Naive thymus-derived CD8-positive, alpha-beta T cell (primary cell): ENCODE measurements around the gene TTC23L. TPM values are rescaled to one million over a fixed set of nuclear protein-coding genes. Genes with fewer than 3 reads are reported as not detected.
"Not testable (repeated sequence)": the region's sequence is repeated elsewhere in the genome, so short reads cannot be mapped to it uniquely, and the experiment has no call there.

ENCODE experiments used
- ATAC-seq, 2 donors: fragments of 150-1000 bp; cut with Tn5 transposase in 1 of 2; sonication (Bioruptor Pico), chemical (Tn5 transposase) in 1 of 2; 1 replicate in 1 of 2; 2 replicates in 1 of 2; pipeline ENCODE4 v1.10.0; 2021; ENCODE audit warnings: mild to moderate bottlenecking in 2 of 2, moderate library complexity in 2 of 2
- POLR2A ChIA-PET: fragments of 350-600 bp; sonication (Branson Sonifier 250); formaldehyde crosslinking; loops from one replicate; lab custom pipeline; 2021; ENCODE audit warnings: antibody characterized with exemption; lab: Charles Lee
- DNase-seq, 10 donors: peaks; one replicate each; pipeline versions ENCODE4 v3.0.0 to v3.0.0-alpha.2; 2020 to 2022
- H3K27ac Mint-ChIP-seq, 10 donors: one replicate each; pipeline ENCODE4 v1.8.0; 2020 to 2022; ENCODE audit warnings: mild to moderate bottlenecking in 10 of 10, mixed read lengths in 10 of 10, moderate library complexity in 4 of 10, inconsistent platforms in 1 of 10
- H3K27me3 Mint-ChIP-seq, 5 donors: one replicate each; pipeline ENCODE4 v1.8.0; 2021 to 2022; ENCODE audit warnings: mixed read lengths in 5 of 5
- H3K36me3 Mint-ChIP-seq, 3 donors: one replicate each; pipeline ENCODE4 v1.8.0; 2020 to 2022; ENCODE audit warnings: mixed read lengths in 3 of 3, mild to moderate bottlenecking in 2 of 3, inconsistent platforms in 1 of 3
- H3K4me1 Mint-ChIP-seq, 4 donors: one replicate each; pipeline ENCODE4 v1.8.0; 2021 to 2022; ENCODE audit warnings: mixed read lengths in 4 of 4
- H3K4me3 Mint-ChIP-seq, 10 donors: one replicate each; pipeline ENCODE4 v1.8.0; 2020 to 2022; ENCODE audit warnings: mild to moderate bottlenecking in 10 of 10, mixed read lengths in 10 of 10, moderate library complexity in 6 of 10, inconsistent platforms in 1 of 10
- H3K9me3 Mint-ChIP-seq, 9 donors: one replicate each; pipeline ENCODE4 v1.8.0; 2020 to 2022; ENCODE audit warnings: mixed read lengths in 9 of 9, mild to moderate bottlenecking in 3 of 9, inconsistent platforms in 1 of 9, moderate library complexity in 1 of 9
- polyA plus RNA-seq, 3 donors: library from polyadenylated mRNA; unstranded; fragments of 300-500 nt; fragmentation: Illumina TruSeq; gene quantifications; one replicate each; pipeline ENCODE4 v1.2.3, GENCODE V29; 2021
- total RNA-seq, 8 experiments: library from RNA in 2 of 8; stranded (reverse) in 2 of 8; gene quantifications; one replicate each; pipeline ENCODE4 v1.2.3 and lab custom pipeline; 2021 to 2026

Gene TTC23L
- total and polyA plus RNA-seq, 5 experiments from 2014 or later = 0.69 to 0.94 TPM; not detected in 3

- Mint-ChIP-seq H3K36me3 (peaks cover 5 to 43% (median 6%) of the 10 kb centered on the region in 3 donors), H3K4me3 (no peak overlapping the region), H3K9me3 (no peaks in the 10 kb centered on the region), H3K4me1 (peaks cover 15 to 34% (median 27%) of the 10 kb centered on the region in 4 donors), H3K27me3 (no peaks in the 10 kb centered on the region), H3K27ac (no peak overlapping the region)
- no peak for ATAC-seq
- no peak for DNase-seq
- POLR2A ChIA-PET = interaction anchor here (0.9 to 4.3 kb wide), 10 partner anchors 8 to 1326 kb away, joined by 3 to 111 read pairs (median 6); partner anchors contain the start of genes AMACR, DNAJC21, LMBRD2 and NADK2
These were observed 76.9 kb downstream of the TTC23L start for GRCh38 chr5:34915856-34916192.

DNA sequence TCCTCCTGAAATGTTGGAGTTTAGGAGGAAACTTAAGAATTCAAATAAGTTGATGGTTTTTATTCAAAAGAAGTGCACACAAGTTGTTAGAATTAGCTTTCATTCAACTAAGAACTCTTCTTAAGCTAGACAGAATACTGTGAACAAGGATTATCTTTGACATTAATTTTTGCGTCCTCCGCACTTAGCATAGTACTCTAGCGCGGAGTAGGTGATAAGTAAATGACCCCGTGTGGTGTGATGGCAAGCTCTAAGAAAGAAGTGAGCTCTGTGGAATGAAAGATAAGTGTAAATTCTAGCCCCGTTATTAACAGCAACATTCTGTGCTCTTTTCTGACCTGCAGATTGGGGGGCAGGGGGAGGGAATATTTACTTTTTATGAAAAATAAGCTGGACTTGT lies 77.6 kb downstream of the TTC23L start:
- peaks cover 15 to 34% (median 27%) of the 10 kb centered on the region in 4 donors for H3K4me1 Mint-ChIP-seq
- H3K9me3 Mint-ChIP-seq = no peaks in the 10 kb centered on the region
- H3K27ac Mint-ChIP-seq = peak overlapping the region in 4 of 10 donors; percentile 10 to 85 (median 40)
- peaks cover 1 to 43% (median 5%) of the 10 kb centered on the region in 3 donors for H3K36me3 Mint-ChIP-seq
- no peak for ATAC-seq
- no peak overlapping the region for H3K4me3 Mint-ChIP-seq
- POLR2A ChIA-PET = interaction anchor here (0.8 to 4.3 kb wide), 6 partner anchors 7 to 1325 kb away, joined by 3 to 111 read pairs (median 8); partner anchors contain the start of genes AMACR, DNAJC21, LMBRD2 and NADK2
- no peak for DNase-seq
- no peaks in the 10 kb centered on the region for H3K27me3 Mint-ChIP-seq

DNA sequence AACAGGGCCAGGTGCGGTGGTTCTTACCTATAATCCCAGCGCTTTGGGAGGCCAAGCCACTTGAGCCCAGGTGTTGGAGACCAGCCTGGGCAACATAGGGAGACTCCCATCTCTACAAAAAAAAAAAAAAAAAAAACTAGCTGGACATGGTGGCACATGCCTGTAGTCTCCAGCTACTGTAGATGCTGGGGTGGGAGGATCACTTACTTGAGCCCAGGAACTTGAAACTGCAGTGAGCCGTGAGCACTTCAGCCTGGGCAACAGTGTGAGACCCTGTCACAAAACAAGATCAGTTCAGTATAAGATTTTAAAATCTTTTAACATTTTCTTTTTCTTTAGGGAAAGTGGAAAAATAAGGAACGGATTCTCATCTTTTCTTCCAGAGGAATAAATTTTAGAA lies 79.1 kb downstream of the TTC23L start:
- Mint-ChIP-seq H3K4me3 (peak overlapping the region in 3 of 10 donors; percentile 2 to 9 (median 4)), H3K9me3 (no peaks in the 10 kb centered on the region), H3K4me1 (peaks cover 15 to 34% (median 27%) of the 10 kb centered on the region in 4 donors), H3K27ac (peak overlapping the region in 8 of 10 donors; percentile 5 to 79 (median 25)), H3K36me3 (peaks cover 0 to 46% (median 1%) of the 10 kb centered on the region in 3 donors), H3K27me3 (no peaks in the 10 kb centered on the region)
- no peak for DNase-seq
- POLR2A ChIA-PET = interaction anchor here (1.1 to 4.3 kb wide), 2 partner anchors 11 to 79 kb away, joined by 4 to 111 read pairs; partner anchors contain the start of genes DNAJC21 and TTC23L
- no peak for ATAC-seq

GRCh38 chr5:34919077-34919476 lies 80.1 kb downstream of the TTC23L start:
- POLR2A ChIA-PET = interaction anchor here (0.7 to 1.7 kb wide), 2 partner anchors 8 to 11 kb away, joined by 8 read pairs; partner anchors contain the start of gene DNAJC21
- ATAC-seq = no peak

GRCh38 chr5:34923256-34923655 lies 84.3 kb downstream of the TTC23L start:
- Mint-ChIP-seq H3K4me1 (peaks cover 2 to 10% (median 5%) of the 10 kb centered on the region in 4 donors), H3K36me3 (peaks cover 0 to 75% (median 9%) of the 10 kb centered on the region in 3 donors), H3K27ac (peak overlapping the region in 2 of 10 donors; percentile 57 to 71)
- ATAC-seq, H3K27me3 Mint-ChIP-seq, DNase-seq, H3K9me3 Mint-ChIP-seq, H3K4me3 Mint-ChIP-seq: not testable (repeated sequence)
- POLR2A ChIA-PET = interaction anchor here (1.1 kb wide), 1 partner anchor 8 kb away, joined by 6 read pairs; the partner anchor contains the start of genes BRIX1 and RAD1

More at GRCh38 chr5:34919077-34919476, 80.1 kb downstream of the TTC23L start:
- no peak overlapping the region for H3K27ac Mint-ChIP-seq
- no peak overlapping the region for H3K4me3 Mint-ChIP-seq
- H3K9me3 Mint-ChIP-seq = no peaks in the 10 kb centered on the region
- peaks cover 0 to 56% (median 5%) of the 10 kb centered on the region in 3 donors for H3K36me3 Mint-ChIP-seq
- H3K27me3 Mint-ChIP-seq = no peaks in the 10 kb centered on the region
- peaks cover 14 to 32% (median 25%) of the 10 kb centered on the region in 4 donors for H3K4me1 Mint-ChIP-seq
- no peak for DNase-seq

DNA sequence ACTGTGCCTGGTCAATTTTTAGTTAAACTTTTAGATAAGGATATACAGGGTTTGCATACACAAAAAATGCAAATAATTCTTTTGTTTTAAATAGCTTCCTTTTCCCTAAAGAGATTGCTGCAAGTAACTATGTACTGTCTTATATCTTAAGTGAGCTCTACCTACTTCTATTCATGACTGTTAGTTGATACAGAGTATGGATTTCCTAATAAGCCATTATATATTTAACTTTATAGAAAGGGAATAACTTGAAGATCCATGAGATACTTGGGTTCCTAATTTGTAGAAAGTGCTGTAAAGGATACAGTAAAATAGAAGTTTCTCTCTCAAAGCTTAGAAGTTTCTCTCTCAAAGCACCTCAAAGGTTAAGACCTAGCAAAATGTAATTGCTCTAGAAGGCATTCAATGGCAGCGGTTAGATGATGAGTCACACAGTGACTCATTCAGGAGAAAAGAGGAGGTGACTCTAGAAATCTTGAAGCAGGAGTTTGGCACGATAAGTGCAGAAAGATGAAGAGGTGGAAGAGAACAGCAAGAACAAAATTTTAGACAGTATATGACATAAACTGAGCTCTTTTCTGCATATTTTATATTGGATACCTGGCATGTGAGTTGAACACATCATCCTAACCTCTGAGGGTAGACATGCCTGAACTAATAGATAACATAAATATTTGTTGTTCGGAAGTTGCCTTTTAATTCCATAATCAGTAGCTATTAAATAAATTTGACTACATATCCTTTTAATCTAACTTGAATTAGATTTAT lies 84.9 kb downstream of the TTC23L start:
- peak overlapping the region in 6 of 10 donors; percentile 27 to 74 (median 56) for H3K27ac Mint-ChIP-seq
- ATAC-seq (peak in 1 of 2 donors; percentile 79), DNase-seq (peak in 1 of 10 donors; percentile 3)
- H3K4me1 Mint-ChIP-seq = peaks cover 2 to 14% (median 5%) of the 10 kb centered on the region in 4 donors
- no peaks in the 10 kb centered on the region for H3K9me3 Mint-ChIP-seq
- H3K4me3 Mint-ChIP-seq = peak overlapping the region in 2 of 10 donors; percentile 2 to 34
- POLR2A ChIA-PET = interaction anchor here (1.1 kb wide), 1 partner anchor 8 kb away, joined by 6 read pairs; the partner anchor contains the start of genes BRIX1 and RAD1
- no peaks in the 10 kb centered on the region for H3K27me3 Mint-ChIP-seq
- peaks cover 0 to 69% (median 9%) of the 10 kb centered on the region in 3 donors for H3K36me3 Mint-ChIP-seq

DNA sequence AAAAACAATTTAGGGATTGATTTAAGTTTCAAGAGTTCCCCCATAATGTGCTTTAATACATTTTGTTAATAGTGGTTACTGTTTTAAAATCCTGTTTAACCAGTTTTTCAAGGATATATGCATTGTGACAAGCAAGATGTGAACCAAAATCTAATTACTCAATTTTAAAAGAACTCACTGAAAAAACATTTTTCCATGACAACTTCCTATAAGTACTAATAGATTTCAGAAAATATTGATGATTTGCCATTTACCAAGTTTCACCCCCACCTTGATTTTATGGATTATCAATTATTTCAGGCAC lies 85.5 kb downstream of the TTC23L start:
- POLR2A ChIA-PET = interaction anchor here (1.1 kb wide), 1 partner anchor 9 kb away, joined by 6 read pairs; the partner anchor contains the start of genes BRIX1 and RAD1
- no peaks in the 10 kb centered on the region for H3K27me3 Mint-ChIP-seq
- peak overlapping the region in 4 of 10 donors; percentile 15 to 54 (median 49) for H3K27ac Mint-ChIP-seq
- peaks cover 0 to 66% (median 9%) of the 10 kb centered on the region in 3 donors for H3K36me3 Mint-ChIP-seq
- no peak overlapping the region for H3K4me3 Mint-ChIP-seq
- ATAC-seq (no peak), DNase-seq (no peak)
- no peaks in the 10 kb centered on the region for H3K9me3 Mint-ChIP-seq
- peaks cover 6 to 18% (median 10%) of the 10 kb centered on the region in 4 donors for H3K4me1 Mint-ChIP-seq

DNA sequence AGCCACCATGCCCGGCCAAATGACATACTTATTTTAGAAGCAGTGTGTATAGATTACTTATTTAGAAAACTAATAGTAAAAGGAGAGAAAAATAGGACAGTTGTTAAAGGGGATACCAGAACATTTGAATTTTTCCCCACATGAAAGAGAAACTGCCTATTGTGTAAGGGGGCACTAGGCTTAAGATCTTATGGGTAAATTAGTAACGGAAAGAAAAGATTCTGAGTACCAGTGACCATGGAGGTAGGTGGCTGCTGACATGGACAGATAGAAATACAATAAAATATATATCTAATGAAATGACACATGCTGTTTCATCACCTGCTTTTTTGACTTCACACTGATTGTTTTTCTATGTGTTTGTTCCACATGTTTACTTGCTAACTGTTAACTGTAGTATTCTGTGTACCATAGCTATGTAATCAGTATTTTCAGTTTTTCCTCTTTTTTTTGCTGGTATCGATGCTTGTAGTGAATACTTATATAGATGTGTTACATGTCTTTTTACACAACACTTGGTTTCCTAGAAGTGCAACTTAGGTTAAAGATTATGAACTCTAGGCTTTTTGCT lies 87.4 kb downstream of the TTC23L start:
- POLR2A ChIA-PET = no interaction called here
- Mint-ChIP-seq H3K27ac (no peak overlapping the region), H3K9me3 (no peaks in the 10 kb centered on the region), H3K4me3 (no peak overlapping the region), H3K4me1 (peaks cover 15 to 32% (median 23%) of the 10 kb centered on the region in 4 donors), H3K27me3 (no peaks in the 10 kb centered on the region), H3K36me3 (peaks cover 0 to 48% (median 8%) of the 10 kb centered on the region in 3 donors)
- DNase-seq (no peak), ATAC-seq (no peak)

DNA sequence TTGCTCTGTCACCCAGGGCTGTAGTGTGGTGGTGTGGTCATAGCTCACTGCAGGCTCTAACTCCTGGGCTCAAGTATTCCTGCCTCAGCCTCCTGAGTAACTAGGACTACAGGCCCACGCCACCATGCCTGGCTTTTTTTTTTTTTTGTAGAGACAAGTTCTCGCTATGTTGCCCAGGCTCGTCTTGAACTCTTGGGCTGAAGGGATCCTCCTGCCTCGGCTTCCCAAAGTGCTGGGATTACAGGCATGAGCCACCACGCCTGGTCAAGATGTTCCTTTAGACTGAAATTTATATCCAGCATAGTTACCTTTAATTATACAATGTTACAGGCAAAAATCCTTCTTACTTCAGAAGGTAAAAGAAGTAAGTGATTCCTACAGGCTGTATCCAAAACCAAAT lies 88.8 kb downstream of the TTC23L start:
- POLR2A ChIA-PET = interaction anchor here (3.6 kb wide), 1 partner anchor 12 kb away, joined by 111 read pairs; the partner anchor contains the start of genes BRIX1 and RAD1
- H3K27ac Mint-ChIP-seq = peak overlapping the region in 4 of 10 donors; percentile 5 to 76 (median 36)
- H3K9me3 Mint-ChIP-seq = no peaks in the 10 kb centered on the region
- H3K36me3 Mint-ChIP-seq = peaks cover 0 to 38% (median 8%) of the 10 kb centered on the region in 3 donors
- H3K27me3 Mint-ChIP-seq = no peaks in the 10 kb centered on the region
- ATAC-seq (no peak), DNase-seq (no peak)
- H3K4me1 Mint-ChIP-seq = peaks cover 18 to 41% (median 31%) of the 10 kb centered on the region in 4 donors
- peak overlapping the region in 1 of 10 donors; percentile 42 for H3K4me3 Mint-ChIP-seq

- no peaks in the 10 kb centered on the region for H3K9me3 Mint-ChIP-seq
- POLR2A ChIA-PET = interaction anchor here (3.6 kb wide), 1 partner anchor 12 kb away, joined by 111 read pairs; the partner anchor contains the start of genes BRIX1 and RAD1
- DNase-seq (no peak), ATAC-seq (no peak)
- H3K27ac Mint-ChIP-seq = peak overlapping the region in 3 of 10 donors; percentile 5 to 77 (median 45)
- peaks cover 18 to 41% (median 32%) of the 10 kb centered on the region in 4 donors for H3K4me1 Mint-ChIP-seq
- peaks cover 0 to 34% (median 8%) of the 10 kb centered on the region in 3 donors for H3K36me3 Mint-ChIP-seq
- H3K4me3 Mint-ChIP-seq = peak overlapping the region in 5 of 10 donors; percentile 90 to 97 (median 93)
- H3K27me3 Mint-ChIP-seq = no peaks in the 10 kb centered on the region
These were observed 89.3 kb downstream of the TTC23L start for GRCh38 chr5:34928267-34928666.

- H3K27me3 Mint-ChIP-seq = no peaks in the 10 kb centered on the region
- DNase-seq = peak; percentile 92 to 98 (median 97)
- H3K36me3 Mint-ChIP-seq = peaks cover 0 to 34% (median 4%) of the 10 kb centered on the region in 3 donors
- peaks cover 21 to 39% (median 35%) of the 10 kb centered on the region in 4 donors for H3K4me1 Mint-ChIP-seq
- peak within 1 kb of the TSS; percentile 94 to 98 (median 97) for H3K4me3 Mint-ChIP-seq
- POLR2A ChIA-PET = interaction anchor here (0.6 to 3.6 kb wide), 12 partner anchors 9 to 1947 kb away, joined by 3 to 111 read pairs (median 6); partner anchors contain the start of genes BRIX1, LMBRD2, NADK2 and NIPBL
- H3K27ac Mint-ChIP-seq = peak within 1 kb of the TSS; percentile 76 to 98 (median 96)
- peak; percentile 84 to 87 for ATAC-seq
- H3K9me3 Mint-ChIP-seq = no peaks in the 10 kb centered on the region
These were observed 90.3 kb downstream of the TTC23L start, which contains the start of gene DNAJC21 for GRCh38 chr5:34929134-34929719. DNAJC21 (plus strand) TSS chr5:34929559; CDS start chr5:34929820, 261 bp downstream.
